GM10847 (cell line): ENCODE data around the gene AP1S1.

Source experiments
- POLR2A ChIP-seq: IDR thresholded peaks from 2 replicates; pipeline ENCODE4 v1.6.1; 2011; ENCODE audit not compliant: insufficient read length; ENCODE audit errors: extremely low read depth

The AP1S1 gene

DNA sequence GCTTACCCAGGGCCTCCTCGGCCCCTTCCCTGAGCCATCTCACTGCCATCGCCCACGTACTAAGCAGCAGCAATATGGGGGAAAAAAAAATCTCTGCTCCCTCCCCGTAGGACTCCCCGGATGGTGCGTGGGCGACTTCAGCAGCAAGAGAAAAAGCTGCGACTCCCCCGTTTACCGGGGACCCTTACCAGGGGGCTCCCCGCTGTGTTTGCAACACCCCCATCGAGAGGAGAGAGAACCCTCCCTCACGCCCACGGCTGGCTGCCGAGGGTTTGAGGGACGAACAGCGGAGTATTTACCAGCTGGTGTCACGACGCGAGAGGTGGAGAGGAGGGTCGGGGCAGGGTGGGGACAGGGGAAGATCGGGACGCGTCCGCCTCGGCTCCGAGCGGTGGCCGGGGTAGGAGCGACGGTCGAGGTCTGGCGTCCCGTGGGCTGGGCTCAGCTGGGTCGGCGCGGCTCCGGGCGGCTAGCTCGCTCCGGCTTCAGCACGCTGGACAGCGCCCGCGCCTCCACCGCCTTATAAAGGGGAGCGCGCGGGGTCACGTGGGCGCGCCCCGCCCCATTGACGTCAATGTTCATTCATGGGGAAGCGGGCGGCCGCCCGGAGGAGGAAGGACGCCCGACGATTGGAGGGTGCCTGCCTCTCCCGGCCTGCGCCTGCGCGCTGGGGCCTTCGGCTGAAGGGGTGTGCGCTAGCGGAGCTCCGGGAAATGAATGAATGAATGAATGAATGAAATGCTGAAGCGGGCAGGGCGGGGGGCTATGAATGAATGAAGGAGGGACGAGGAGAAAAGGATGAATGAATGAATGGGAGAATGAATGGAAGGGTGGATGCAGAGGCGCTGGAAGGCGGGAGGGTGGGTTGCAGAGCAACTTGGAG, 11.0 kb downstream of the AP1S1 start, which contains the start of gene VGF:
VGF (minus strand) TSS at position 495 of the 883 bp plus-strand sequence. CDS start 726 bp downstream, outside the sequence.
- no peak for TF ChIP-seq POLR2A

DNA sequence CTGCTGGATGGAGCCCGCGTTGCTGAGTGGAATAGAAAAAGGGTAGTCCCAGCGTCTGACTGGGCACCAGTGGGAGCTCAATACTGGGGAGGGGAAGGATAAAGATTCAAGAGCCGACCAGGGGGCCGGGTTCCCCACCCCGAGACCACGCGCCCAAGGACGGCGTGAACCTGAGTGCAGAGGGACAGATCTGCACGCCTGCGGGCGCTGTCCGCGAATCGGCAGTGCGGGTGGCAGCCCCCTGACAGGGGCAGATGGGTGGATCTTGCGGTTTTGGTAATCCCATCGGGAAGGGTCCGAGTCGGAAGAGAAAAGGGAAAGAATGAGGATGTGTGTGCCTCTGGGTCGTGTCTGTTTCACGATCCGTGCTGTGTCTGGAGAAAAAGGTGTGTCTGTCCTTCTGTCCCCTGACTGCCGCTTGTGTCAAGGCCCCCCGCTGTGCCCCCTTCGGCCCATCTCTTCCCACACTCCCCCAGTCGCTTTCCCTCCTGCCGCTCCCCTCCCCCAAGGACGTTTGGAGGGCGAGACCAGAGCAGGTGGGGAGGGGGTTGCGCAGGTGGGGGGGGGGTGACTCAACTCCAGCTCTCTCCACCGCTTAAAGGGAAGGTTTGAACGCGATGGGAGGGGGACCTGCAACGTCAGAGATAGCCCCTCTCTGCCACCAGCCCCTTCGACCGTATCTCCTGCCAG, 11.8 kb downstream of the AP1S1 start:
- no peak for TF ChIP-seq POLR2A

DNA sequence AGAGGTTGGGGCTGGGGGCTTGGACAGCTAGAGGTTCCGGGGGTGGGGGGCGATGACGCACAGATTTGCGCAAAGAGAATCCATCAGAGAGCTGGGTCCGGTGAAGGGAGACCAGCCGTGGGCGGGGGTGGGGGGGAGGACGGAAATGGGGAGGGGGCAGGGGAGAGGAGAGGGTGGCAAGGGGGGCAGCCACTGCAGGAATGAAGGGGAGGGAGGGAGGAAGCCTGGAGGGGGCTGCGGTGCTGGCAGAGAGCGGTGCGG, 12.3 kb downstream of the AP1S1 start:
- no peak for TF ChIP-seq POLR2A

DNA sequence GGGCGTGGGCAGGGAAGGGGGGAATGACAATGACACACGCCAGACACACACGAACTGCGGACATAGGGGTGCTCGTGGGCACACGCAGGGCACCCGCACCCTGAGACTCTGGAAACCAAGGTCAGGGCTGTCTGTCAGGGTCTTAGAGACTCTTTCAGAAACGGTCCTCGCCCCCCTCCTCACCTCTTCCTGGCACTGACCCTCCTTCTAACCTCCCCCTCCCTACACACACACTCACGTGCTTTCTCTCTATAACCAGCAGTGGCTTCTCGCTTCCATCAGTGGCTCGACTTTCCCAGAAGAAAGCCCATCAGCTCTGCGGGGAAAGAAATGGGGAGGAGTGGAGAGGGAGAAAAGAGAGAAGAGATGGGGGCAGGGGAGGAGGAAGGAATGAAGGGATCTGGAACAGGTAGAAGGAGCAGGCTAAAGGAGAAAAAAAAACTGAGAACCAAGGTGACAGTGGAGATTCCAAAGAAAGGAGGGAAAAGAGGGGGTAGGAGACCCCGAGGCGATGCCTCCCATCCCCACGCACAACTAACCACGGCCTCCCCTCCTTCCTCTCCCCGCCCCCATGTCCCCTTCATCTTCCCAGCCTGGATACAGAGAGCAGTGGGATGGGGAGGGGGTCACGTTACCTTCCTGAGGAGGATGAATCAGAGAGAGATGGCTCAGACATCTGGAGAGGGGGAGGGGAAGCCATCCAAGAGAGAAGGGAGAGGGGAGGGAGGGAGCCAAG, 12.8 kb downstream of the AP1S1 start:
- TF ChIP-seq POLR2A, result no peak

DNA sequence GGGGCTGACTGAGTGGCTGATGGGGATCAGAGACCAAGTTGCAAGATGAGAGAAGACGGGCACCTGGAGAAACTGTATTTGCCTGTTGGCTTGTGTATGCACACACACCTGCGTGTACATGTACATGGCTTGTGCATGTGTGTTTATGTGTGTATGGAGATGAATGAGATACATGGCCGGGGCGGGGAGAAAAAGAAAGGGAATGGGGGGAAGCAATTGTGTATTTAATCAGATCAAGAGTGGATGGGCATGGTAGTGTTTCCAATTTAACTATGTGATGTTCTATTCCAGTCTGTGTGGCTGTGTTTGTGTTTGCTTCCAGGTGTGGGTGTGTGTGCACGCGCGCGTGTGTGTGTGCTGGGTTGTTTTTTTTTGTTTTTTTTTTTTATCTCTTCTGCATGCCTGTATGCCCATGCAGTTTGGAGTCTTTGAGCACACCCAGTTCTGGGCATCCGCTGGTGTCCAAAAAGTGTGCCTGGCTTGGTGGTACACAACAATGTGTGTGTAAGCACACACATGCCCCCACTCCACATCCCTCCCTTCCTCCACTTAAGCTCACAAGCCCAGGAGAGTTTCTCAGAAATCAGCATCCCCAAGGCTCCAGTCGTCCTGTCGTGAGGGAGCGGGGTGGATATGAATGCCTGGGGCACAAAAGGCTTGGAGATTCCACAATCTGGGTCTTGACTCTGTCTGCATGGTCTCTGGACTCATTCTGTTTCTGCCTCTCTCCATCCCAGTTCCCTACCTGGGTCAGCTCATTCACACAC, 13.6 kb downstream of the AP1S1 start:
- TF ChIP-seq POLR2A, result no peak

DNA sequence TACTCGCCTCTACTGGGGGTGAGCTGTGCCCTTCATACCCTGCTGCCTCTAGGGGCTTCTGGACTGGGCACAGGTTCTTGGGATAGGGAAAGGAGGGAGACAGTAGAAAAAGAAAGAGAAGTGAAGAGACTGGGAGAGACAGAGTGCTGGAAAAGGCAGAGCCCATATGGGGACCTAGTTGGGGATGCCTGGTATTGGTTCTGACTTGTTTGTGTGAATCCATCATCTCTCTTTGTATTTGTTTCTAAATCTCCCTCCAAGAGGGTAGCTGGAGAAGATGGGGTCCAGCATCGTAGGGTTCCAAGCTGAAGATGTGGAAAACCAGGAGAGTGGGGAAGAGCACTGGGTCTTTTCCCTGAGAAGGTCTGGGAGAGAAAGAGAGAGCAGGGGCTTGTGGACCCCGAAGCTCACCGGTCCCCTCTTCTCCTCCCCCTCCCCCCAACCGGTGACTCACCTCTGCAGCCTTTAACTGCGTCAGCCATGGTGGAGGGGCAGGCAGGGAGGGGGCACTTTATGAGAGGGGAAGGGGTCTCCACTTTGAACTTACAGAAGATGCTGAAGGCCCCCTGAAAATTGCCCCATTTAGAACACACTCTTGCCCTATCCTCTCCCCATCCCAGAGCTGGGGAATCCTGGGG, 14.3 kb downstream of the AP1S1 start:
- no peak for TF ChIP-seq POLR2A

DNA sequence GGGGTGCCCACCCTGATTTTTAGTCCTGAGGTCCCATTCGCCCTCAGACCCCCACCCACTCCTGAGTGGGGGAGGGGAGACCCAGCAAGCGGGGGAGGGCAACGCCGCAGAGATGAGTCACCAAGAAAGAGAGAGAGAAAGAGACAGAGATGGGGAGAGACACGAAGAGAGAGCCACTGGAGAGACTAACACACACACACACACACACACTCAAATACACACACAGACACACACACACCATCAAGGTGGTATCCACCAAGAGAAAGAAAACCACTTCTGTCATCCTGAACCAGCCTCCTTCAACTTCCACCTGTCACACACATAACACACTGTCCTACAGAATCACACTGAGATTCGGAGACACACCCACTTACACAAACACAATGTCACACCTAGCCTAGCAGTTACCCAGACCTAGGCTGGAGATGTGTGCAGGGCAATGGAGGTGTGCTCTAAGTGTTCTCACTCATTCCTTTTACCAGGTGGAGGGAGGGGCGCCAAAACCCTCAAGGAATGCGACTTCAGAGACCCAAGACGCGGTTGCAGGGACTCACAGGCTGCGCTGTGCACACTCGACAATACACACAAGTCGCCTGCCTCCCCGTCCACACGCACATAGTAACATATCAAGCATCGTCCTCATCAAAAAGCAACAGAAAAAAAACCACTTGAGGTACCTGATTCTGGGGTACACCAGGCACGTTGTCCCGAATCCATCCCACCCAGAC, 15.0 kb downstream of the AP1S1 start:
- TF ChIP-seq POLR2A, result no peak

DNA sequence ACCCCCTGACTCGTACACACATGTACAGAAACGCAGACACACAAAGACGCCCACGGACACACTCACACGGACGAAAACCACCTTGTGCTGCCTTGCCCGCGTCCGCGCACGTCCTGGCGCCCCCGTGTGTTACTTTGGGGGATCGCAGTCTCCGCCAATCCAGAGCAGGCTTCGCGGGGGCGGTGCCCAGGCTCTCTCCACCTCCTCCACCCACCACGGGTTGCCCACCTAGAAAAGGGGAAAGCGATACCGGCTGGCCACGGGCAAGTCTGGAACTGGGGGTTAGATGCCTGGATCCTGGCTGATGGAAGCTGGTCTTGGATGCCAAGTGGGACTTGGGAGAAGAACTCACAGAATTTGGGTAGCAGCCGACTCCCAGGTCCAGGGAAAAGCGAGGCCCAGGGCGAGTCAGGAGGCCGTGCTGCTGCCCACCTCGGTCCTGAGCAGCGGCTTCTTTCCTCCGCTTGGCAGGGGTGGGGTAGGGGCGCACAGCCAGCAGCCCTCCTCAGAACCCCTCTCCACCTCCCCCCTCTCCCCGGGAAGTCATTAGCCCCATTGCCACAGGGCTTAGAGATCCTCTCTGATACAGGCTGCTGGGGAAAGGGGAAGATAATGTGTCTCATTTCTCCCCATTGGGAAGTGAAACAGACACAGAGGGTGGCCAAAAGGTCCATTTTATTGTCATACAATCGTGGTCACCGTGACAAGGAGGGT, 15.7 kb downstream of the AP1S1 start:
- TF ChIP-seq POLR2A, result no peak

DNA sequence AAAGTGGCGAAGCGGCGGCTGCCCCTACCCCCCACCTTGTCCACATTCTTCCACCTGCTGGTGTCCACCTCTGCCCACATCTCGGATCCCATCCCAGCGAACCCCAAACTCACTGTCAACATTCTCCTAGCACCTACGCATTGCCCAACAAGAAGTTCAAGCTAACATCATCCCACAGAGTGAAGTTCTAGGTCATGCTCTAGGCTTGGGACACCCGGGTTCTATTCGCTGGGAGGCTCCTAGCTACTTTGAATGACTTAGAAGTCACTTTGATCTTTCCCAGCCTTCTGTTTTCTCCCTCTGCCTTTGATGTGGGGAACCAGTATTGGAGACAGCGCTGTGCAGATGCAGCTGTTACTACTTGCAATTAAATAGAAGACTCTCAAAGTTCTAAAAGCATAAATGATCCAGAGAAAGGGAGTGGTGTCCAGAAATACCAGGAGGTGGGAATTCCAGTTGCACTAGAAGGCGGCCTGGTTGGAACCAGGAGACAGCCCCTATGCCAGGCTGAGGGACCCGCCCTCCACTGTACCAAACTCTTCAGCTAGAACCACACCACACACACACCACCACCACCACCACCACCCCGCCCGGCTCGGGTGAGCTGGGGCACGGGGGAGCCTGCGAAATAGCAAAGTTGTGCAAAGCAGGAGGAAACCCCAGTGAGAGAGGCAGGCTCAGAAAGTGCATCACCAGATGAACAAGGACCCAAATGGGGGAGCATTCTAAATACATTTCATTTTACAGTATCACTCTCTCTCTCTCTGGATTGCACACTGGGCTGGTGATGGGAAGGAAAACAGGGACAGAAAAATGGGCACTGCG, 16.6 kb downstream of the AP1S1 start:
- no peak for TF ChIP-seq POLR2A

DNA sequence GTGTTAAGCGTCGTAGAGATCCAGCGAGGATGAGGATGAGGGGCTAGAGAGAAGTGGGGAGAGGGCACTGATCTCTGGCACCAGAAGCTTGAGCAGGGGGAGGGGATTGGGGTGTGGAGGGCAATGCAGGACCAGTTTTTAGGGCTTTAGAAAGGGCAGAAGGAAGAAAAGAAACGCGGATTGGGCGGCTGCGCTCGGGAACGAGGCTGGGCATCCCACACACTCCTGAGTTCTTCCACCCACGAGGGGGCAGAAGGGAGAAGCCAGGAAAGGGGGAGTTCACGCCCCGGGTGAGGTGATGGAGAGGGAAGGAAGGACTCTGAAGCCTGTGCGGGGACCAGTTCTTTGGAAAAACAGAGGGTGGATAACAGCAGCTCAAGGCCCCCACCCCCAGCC, 17.2 kb downstream of the AP1S1 start:
- TF ChIP-seq POLR2A, result no peak

DNA sequence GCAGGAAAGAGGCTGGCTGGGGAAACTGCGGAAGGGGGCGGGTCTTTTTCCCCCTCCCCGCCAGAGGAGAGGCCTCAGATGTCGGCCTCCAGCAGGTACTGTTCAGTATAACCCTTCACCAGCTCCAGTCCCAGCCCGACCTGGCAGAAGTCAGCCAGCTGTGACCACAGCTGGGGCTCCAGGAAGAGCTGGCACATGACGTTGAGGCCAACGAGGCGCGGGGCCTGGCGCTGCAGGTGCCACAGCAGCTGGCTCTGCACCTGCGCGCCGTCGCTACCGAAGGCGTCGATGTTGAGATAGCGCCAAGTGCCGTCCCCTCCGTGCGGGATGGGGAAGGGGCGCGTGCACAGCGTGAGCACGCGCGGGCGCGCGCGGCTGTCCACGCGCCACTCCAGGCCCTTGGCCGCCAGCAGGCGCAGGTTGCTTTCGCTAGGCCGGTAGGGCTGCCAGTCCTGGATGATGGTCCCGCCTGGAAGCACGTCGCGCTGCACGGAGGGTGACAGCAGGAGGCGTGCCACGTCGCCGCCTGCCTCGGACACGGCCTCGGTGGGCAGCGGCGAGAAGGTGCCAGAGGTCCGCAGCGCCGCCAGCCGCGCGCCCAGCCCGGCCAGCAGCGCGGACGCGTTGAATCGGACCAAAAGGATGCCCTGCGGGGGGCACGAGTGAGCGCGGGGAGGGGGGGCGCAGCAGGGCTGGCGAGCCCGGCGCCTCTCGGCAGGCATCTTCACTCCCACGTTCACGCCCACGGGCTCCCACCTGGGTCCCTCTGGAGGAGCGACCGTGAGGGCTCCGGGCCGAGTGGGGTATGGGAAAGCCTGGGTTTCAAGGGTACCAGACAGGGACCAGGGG, 18.0 kb downstream of the AP1S1 start:
- TF ChIP-seq POLR2A, result no peak
